ENCODE data around the gene DOCK7. TPM values are rescaled to one million over a fixed set of nuclear protein-coding genes. Genes with fewer than 3 reads are reported as not detected.

DOCK7 gene
- total RNA-seq, 1 experiment from 2014 or later: 43.6 TPM

- no peaks in the 10 kb centered on the region for H3K9me3 Mint-ChIP-seq (ENCODE audit: unreplicated experiment)
- Histone ChIP-seq H3K4me1 (peaks cover 23% of the 10 kb centered on the region), H3K4me3 (ENCODE audit: low read depth, low read length) (no peak within 1 kb of the TSS), H3K36me3 (ENCODE audit: control insufficient read depth, insufficient read depth, low read length) (no peaks in the 10 kb centered on the region), H3K27me3 (replicated peaks; ENCODE audit: control insufficient read depth, insufficient read depth, low read length) (no peaks in the 10 kb centered on the region), H3K9me3 (no peaks in the 10 kb centered on the region)
- DNase-seq: no peak
- ChIA-PET CTCF (no interaction called here), POLR2A (interaction anchor here (0.6 kb wide), 1 partner anchor 139 kb away, joined by 5 read pairs; no protein-coding TSS in a partner anchor)
- TF ChIP-seq CTCF (IDR thresholded peaks at IDR 0.05; ENCODE audit: insufficient read depth in 1 of 2, low read depth in 1 of 2, low read length in 1 of 2, severe bottlenecking in 1 of 2, unreplicated experiment in 1 of 2): no peak
- no peaks in the 10 kb centered on the region for H3K27me3 Mint-ChIP-seq (ENCODE audit: insufficient read depth, unreplicated experiment)
- intact Hi-C loops (cut with micrococcal nuclease; ENCODE audit: unreplicated experiment): no loop called here
- H3K36me3 Mint-ChIP-seq (ENCODE audit: insufficient read depth, unreplicated experiment): no peaks in the 10 kb centered on the region
- BruUV-seq (replicated peaks): no TSS peak
- H3K4me1 Mint-ChIP-seq (ENCODE audit: low read depth, unreplicated experiment): no peaks in the 10 kb centered on the region
- H3K4me3 Mint-ChIP-seq (ENCODE audit: unreplicated experiment): no peak within 1 kb of the TSS
- H3K27ac Mint-ChIP-seq (ENCODE audit: unreplicated experiment): no peak within 1 kb of the TSS
These were observed 90.9 kb downstream of the DOCK7 start, which contains the start of gene ANGPTL3 for GRCh38 chr1:62597281-62597680. ANGPTL3 (plus strand) TSS chr1:62597520; CDS start chr1:62597567, 47 bp downstream.

GRCh38 chr1:62595647-62596046 is 92.5 kb downstream of the DOCK7 start:
- Mint-ChIP-seq H3K27ac (ENCODE audit: unreplicated experiment) (no peak overlapping the region), H3K36me3 (ENCODE audit: insufficient read depth, unreplicated experiment) (no peaks in the 10 kb centered on the region), H3K4me3 (ENCODE audit: unreplicated experiment) (no peak overlapping the region), H3K27me3 (ENCODE audit: insufficient read depth, unreplicated experiment) (no peaks in the 10 kb centered on the region), H3K9me3 (ENCODE audit: unreplicated experiment) (no peaks in the 10 kb centered on the region), H3K4me1 (ENCODE audit: low read depth, unreplicated experiment) (no peaks in the 10 kb centered on the region)
- no peaks in the 10 kb centered on the region for H3K9me3 ChIP-seq
- H3K36me3 ChIP-seq (ENCODE audit: control insufficient read depth, insufficient read depth, low read length): no peaks in the 10 kb centered on the region
- ChIA-PET POLR2A (no interaction called here), CTCF (no interaction called here)
- no peaks in the 10 kb centered on the region for H3K27me3 ChIP-seq (replicated peaks; ENCODE audit: control insufficient read depth, insufficient read depth, low read length)
- H3K4me3 ChIP-seq (ENCODE audit: low read depth, low read length): no peak overlapping the region
- DNase-seq: no peak
- intact Hi-C loops (cut with micrococcal nuclease; ENCODE audit: unreplicated experiment): no loop called here
- TF ChIP-seq CTCF (IDR thresholded peaks at IDR 0.05; ENCODE audit: insufficient read depth in 1 of 2, low read depth in 1 of 2, low read length in 1 of 2, severe bottlenecking in 1 of 2, unreplicated experiment in 1 of 2): no peak
- no TSS peak for BruUV-seq (replicated peaks)
- H3K4me1 ChIP-seq: peaks cover 23% of the 10 kb centered on the region

GRCh38 chr1:62593825-62594394 is 94.3 kb downstream of the DOCK7 start:
- DNase-seq: no peak
- TF ChIP-seq CTCF (IDR thresholded peaks at IDR 0.05; ENCODE audit: insufficient read depth in 1 of 2, low read depth in 1 of 2, low read length in 1 of 2, severe bottlenecking in 1 of 2, unreplicated experiment in 1 of 2): no peak
- Mint-ChIP-seq H3K9me3 (ENCODE audit: unreplicated experiment) (no peaks in the 10 kb centered on the region), H3K4me3 (ENCODE audit: unreplicated experiment) (no peak overlapping the region), H3K27ac (ENCODE audit: unreplicated experiment) (no peak overlapping the region), H3K36me3 (ENCODE audit: insufficient read depth, unreplicated experiment) (no peaks in the 10 kb centered on the region), H3K4me1 (ENCODE audit: low read depth, unreplicated experiment) (no peaks in the 10 kb centered on the region), H3K27me3 (ENCODE audit: insufficient read depth, unreplicated experiment) (no peaks in the 10 kb centered on the region)
- ChIA-PET POLR2A (no interaction called here), CTCF (no interaction called here)
- no peak overlapping the region for H3K4me3 ChIP-seq (ENCODE audit: low read depth, low read length)
- no peaks in the 10 kb centered on the region for H3K27me3 ChIP-seq (replicated peaks; ENCODE audit: control insufficient read depth, insufficient read depth, low read length)
- intact Hi-C loops (cut with micrococcal nuclease; ENCODE audit: unreplicated experiment): no loop called here
- no peaks in the 10 kb centered on the region for H3K9me3 ChIP-seq
- H3K36me3 ChIP-seq (ENCODE audit: control insufficient read depth, insufficient read depth, low read length): no peaks in the 10 kb centered on the region
- BruUV-seq (replicated peaks): no TSS peak
- peaks cover 23% of the 10 kb centered on the region for H3K4me1 ChIP-seq
